Measurements from ENCODE around the gene LRP1B.

Gene LRP1B

GRCh38 chr2:140863713-140864112 lies 1267.1 kb downstream of the LRP1B start:
- Histone ChIP-seq H3K36me3 (ENCODE audit: control insufficient read depth, insufficient read depth, low read length, severe bottlenecking) (no peaks in the 10 kb centered on the region), H3K4me1 (ENCODE audit: control insufficient read depth, insufficient read depth, low read length) (no peaks in the 10 kb centered on the region), H3K9ac (ENCODE audit: low read length) (no peak overlapping the region), H3K27me3 (replicated peaks; ENCODE audit: control insufficient read depth, insufficient read depth, low read length) (no peaks in the 10 kb centered on the region), H3K4me3 (ENCODE audit: low read length) (no peak overlapping the region), H3K9me3 (ENCODE audit: control insufficient read depth, low read length) (peaks cover under 1% of the 10 kb centered on the region)
- DNase-seq (ENCODE audit: low read depth), result peak; percentile 83

GRCh38 chr2:140862181-140862580 lies 1268.6 kb downstream of the LRP1B start:
- H3K36me3 ChIP-seq (ENCODE audit: control insufficient read depth, insufficient read depth, low read length, severe bottlenecking), result no peaks in the 10 kb centered on the region
- no peaks in the 10 kb centered on the region for H3K4me1 ChIP-seq (ENCODE audit: control insufficient read depth, insufficient read depth, low read length)
- H3K9ac ChIP-seq (ENCODE audit: low read length), result no peak overlapping the region
- DNase-seq (ENCODE audit: low read depth), result no peak
- no peak overlapping the region for H3K4me3 ChIP-seq (ENCODE audit: low read length)
- H3K9me3 ChIP-seq (ENCODE audit: control insufficient read depth, low read length), result no peaks in the 10 kb centered on the region
- H3K27me3 ChIP-seq (replicated peaks; ENCODE audit: control insufficient read depth, insufficient read depth, low read length), result no peaks in the 10 kb centered on the region

- DNase-seq (ENCODE audit: low read depth), result no peak
- H3K9ac ChIP-seq (ENCODE audit: low read length), result no peak overlapping the region
- H3K4me1 ChIP-seq (ENCODE audit: control insufficient read depth, insufficient read depth, low read length), result no peaks in the 10 kb centered on the region
- no peaks in the 10 kb centered on the region for H3K27me3 ChIP-seq (replicated peaks; ENCODE audit: control insufficient read depth, insufficient read depth, low read length)
- no peaks in the 10 kb centered on the region for H3K36me3 ChIP-seq (ENCODE audit: control insufficient read depth, insufficient read depth, low read length, severe bottlenecking)
- H3K9me3 ChIP-seq (ENCODE audit: control insufficient read depth, low read length), result no peaks in the 10 kb centered on the region
- no peak overlapping the region for H3K4me3 ChIP-seq (ENCODE audit: low read length)
These were observed 1269.2 kb downstream of the LRP1B start for GRCh38 chr2:140861666-140862065.

- DNase-seq (ENCODE audit: low read depth), result no peak
- H3K4me3 ChIP-seq (ENCODE audit: low read length), result no peak overlapping the region
These were observed 1275.3 kb downstream of the LRP1B start for GRCh38 chr2:140855471-140855870.

GRCh38 chr2:140851258-140851981 lies 1279.4 kb downstream of the LRP1B start:
- Histone ChIP-seq H3K9ac (ENCODE audit: low read length) (no peak overlapping the region), H3K36me3 (ENCODE audit: control insufficient read depth, insufficient read depth, low read length, severe bottlenecking) (no peaks in the 10 kb centered on the region), H3K27me3 (replicated peaks; ENCODE audit: control insufficient read depth, insufficient read depth, low read length) (no peaks in the 10 kb centered on the region), H3K9me3 (ENCODE audit: control insufficient read depth, low read length) (no peaks in the 10 kb centered on the region), H3K4me3 (ENCODE audit: low read length) (no peak overlapping the region), H3K4me1 (ENCODE audit: control insufficient read depth, insufficient read depth, low read length) (peaks cover 7% of the 10 kb centered on the region)
- no peak for DNase-seq (ENCODE audit: low read depth)

More at GRCh38 chr2:140855471-140855870, 1275.3 kb downstream of the LRP1B start:
- Histone ChIP-seq H3K36me3 (ENCODE audit: control insufficient read depth, insufficient read depth, low read length, severe bottlenecking) (no peaks in the 10 kb centered on the region), H3K9me3 (ENCODE audit: control insufficient read depth, low read length) (no peaks in the 10 kb centered on the region), H3K27me3 (replicated peaks; ENCODE audit: control insufficient read depth, insufficient read depth, low read length) (no peaks in the 10 kb centered on the region), H3K4me1 (ENCODE audit: control insufficient read depth, insufficient read depth, low read length) (peaks cover 7% of the 10 kb centered on the region), H3K9ac (ENCODE audit: low read length) (no peak overlapping the region)

GRCh38 chr2:140843186-140843585 lies 1287.6 kb downstream of the LRP1B start:
- H3K36me3 ChIP-seq (ENCODE audit: control insufficient read depth, insufficient read depth, low read length, severe bottlenecking), result no peaks in the 10 kb centered on the region
- no peaks in the 10 kb centered on the region for H3K27me3 ChIP-seq (replicated peaks; ENCODE audit: control insufficient read depth, insufficient read depth, low read length)
- DNase-seq (ENCODE audit: low read depth), result no peak
- H3K9ac ChIP-seq (ENCODE audit: low read length), result no peak overlapping the region
- no peak overlapping the region for H3K4me3 ChIP-seq (ENCODE audit: low read length)
- no peaks in the 10 kb centered on the region for H3K9me3 ChIP-seq (ENCODE audit: control insufficient read depth, low read length)
- no peaks in the 10 kb centered on the region for H3K4me1 ChIP-seq (ENCODE audit: control insufficient read depth, insufficient read depth, low read length)

- Histone ChIP-seq H3K36me3 (ENCODE audit: control insufficient read depth, insufficient read depth, low read length, severe bottlenecking) (no peaks in the 10 kb centered on the region), H3K27me3 (replicated peaks; ENCODE audit: control insufficient read depth, insufficient read depth, low read length) (no peaks in the 10 kb centered on the region), H3K4me1 (ENCODE audit: control insufficient read depth, insufficient read depth, low read length) (no peaks in the 10 kb centered on the region), H3K9me3 (ENCODE audit: control insufficient read depth, low read length) (no peaks in the 10 kb centered on the region), H3K4me3 (ENCODE audit: low read length) (no peak overlapping the region), H3K9ac (ENCODE audit: low read length) (no peak overlapping the region)
- no peak for DNase-seq (ENCODE audit: low read depth)
These were observed 1288.7 kb downstream of the LRP1B start for GRCh38 chr2:140842110-140842509.

- Histone ChIP-seq H3K36me3 (ENCODE audit: control insufficient read depth, insufficient read depth, low read length, severe bottlenecking) (no peaks in the 10 kb centered on the region), H3K27me3 (replicated peaks; ENCODE audit: control insufficient read depth, insufficient read depth, low read length) (no peaks in the 10 kb centered on the region), H3K4me3 (ENCODE audit: low read length) (no peak overlapping the region), H3K4me1 (ENCODE audit: control insufficient read depth, insufficient read depth, low read length) (no peaks in the 10 kb centered on the region), H3K9me3 (ENCODE audit: control insufficient read depth, low read length) (no peaks in the 10 kb centered on the region), H3K9ac (ENCODE audit: low read length) (no peak overlapping the region)
- no peak for DNase-seq (ENCODE audit: low read depth)
These were observed 1289.7 kb downstream of the LRP1B start for GRCh38 chr2:140841141-140841540.

GRCh38 chr2:140836826-140837225 lies 1294.0 kb downstream of the LRP1B start:
- DNase-seq (ENCODE audit: low read depth), result no peak

GRCh38 chr2:140835079-140835478 lies 1295.7 kb downstream of the LRP1B start:
- Histone ChIP-seq H3K4me1 (ENCODE audit: control insufficient read depth, insufficient read depth, low read length) (no peaks in the 10 kb centered on the region), H3K27me3 (replicated peaks; ENCODE audit: control insufficient read depth, insufficient read depth, low read length) (no peaks in the 10 kb centered on the region), H3K9me3 (ENCODE audit: control insufficient read depth, low read length) (no peaks in the 10 kb centered on the region), H3K9ac (ENCODE audit: low read length) (no peak overlapping the region), H3K4me3 (ENCODE audit: low read length) (no peak overlapping the region), H3K36me3 (ENCODE audit: control insufficient read depth, insufficient read depth, low read length, severe bottlenecking) (no peaks in the 10 kb centered on the region)
- no peak for DNase-seq (ENCODE audit: low read depth)

More at GRCh38 chr2:140836826-140837225, 1294.0 kb downstream of the LRP1B start:
- Histone ChIP-seq H3K9ac (ENCODE audit: low read length) (no peak overlapping the region), H3K9me3 (ENCODE audit: control insufficient read depth, low read length) (no peaks in the 10 kb centered on the region), H3K36me3 (ENCODE audit: control insufficient read depth, insufficient read depth, low read length, severe bottlenecking) (no peaks in the 10 kb centered on the region), H3K4me3 (ENCODE audit: low read length) (no peak overlapping the region), H3K27me3 (replicated peaks; ENCODE audit: control insufficient read depth, insufficient read depth, low read length) (no peaks in the 10 kb centered on the region), H3K4me1 (ENCODE audit: control insufficient read depth, insufficient read depth, low read length) (no peaks in the 10 kb centered on the region)

GRCh38 chr2:140814141-140814540 lies 1316.7 kb downstream of the LRP1B start:
- Histone ChIP-seq H3K27me3 (replicated peaks; ENCODE audit: control insufficient read depth, insufficient read depth, low read length) (no peaks in the 10 kb centered on the region), H3K4me3 (ENCODE audit: low read length) (no peak overlapping the region), H3K9ac (ENCODE audit: low read length) (no peak overlapping the region), H3K9me3 (ENCODE audit: control insufficient read depth, low read length) (peaks cover 3% of the 10 kb centered on the region), H3K4me1 (ENCODE audit: control insufficient read depth, insufficient read depth, low read length) (no peaks in the 10 kb centered on the region), H3K36me3 (ENCODE audit: control insufficient read depth, insufficient read depth, low read length, severe bottlenecking) (no peaks in the 10 kb centered on the region)
- DNase-seq (ENCODE audit: low read depth), result no peak

- no peak for DNase-seq (ENCODE audit: low read depth)
- Histone ChIP-seq H3K4me1 (ENCODE audit: control insufficient read depth, insufficient read depth, low read length) (no peaks in the 10 kb centered on the region), H3K36me3 (ENCODE audit: control insufficient read depth, insufficient read depth, low read length, severe bottlenecking) (no peaks in the 10 kb centered on the region), H3K4me3 (ENCODE audit: low read length) (no peak overlapping the region), H3K27me3 (replicated peaks; ENCODE audit: control insufficient read depth, insufficient read depth, low read length) (no peaks in the 10 kb centered on the region), H3K9ac (ENCODE audit: low read length) (no peak overlapping the region), H3K9me3 (ENCODE audit: control insufficient read depth, low read length) (no peaks in the 10 kb centered on the region)
These were observed 1322.0 kb downstream of the LRP1B start for GRCh38 chr2:140808820-140809219.
